Prostate gland (tissue), 2 donors: ENCODE data around the gene ACAD9.

ENCODE experiments used
- CTCF ChIP-seq, 4 experiments: fragments of 200-600 bp in 2 of 4; fragments of 450-650 bp in 2 of 4; sonication (generic) in 2 of 4; IDR thresholded peaks; 1 replicate in 3 of 4; 2 replicates in 1 of 4; pipeline ENCODE4 v1.5.1; 2016 to 2019; ENCODE audit warnings: antibody characterized with exemption in 4 of 4, mild to moderate bottlenecking in 2 of 4, moderate library complexity in 2 of 4
- POLR2A ChIP-seq: fragments of 450-650 bp; IDR thresholded peaks from one replicate; pipeline ENCODE4 v1.6.1; 2016; ENCODE audit warnings: antibody characterized with exemption, mild to moderate bottlenecking
- POLR2AphosphoS5 ChIP-seq: sonication (generic); formaldehyde crosslinking; IDR thresholded peaks from one replicate; pipeline ENCODE4 v1.6.1; 2017; ENCODE audit warnings: antibody characterized with exemption

DNA sequence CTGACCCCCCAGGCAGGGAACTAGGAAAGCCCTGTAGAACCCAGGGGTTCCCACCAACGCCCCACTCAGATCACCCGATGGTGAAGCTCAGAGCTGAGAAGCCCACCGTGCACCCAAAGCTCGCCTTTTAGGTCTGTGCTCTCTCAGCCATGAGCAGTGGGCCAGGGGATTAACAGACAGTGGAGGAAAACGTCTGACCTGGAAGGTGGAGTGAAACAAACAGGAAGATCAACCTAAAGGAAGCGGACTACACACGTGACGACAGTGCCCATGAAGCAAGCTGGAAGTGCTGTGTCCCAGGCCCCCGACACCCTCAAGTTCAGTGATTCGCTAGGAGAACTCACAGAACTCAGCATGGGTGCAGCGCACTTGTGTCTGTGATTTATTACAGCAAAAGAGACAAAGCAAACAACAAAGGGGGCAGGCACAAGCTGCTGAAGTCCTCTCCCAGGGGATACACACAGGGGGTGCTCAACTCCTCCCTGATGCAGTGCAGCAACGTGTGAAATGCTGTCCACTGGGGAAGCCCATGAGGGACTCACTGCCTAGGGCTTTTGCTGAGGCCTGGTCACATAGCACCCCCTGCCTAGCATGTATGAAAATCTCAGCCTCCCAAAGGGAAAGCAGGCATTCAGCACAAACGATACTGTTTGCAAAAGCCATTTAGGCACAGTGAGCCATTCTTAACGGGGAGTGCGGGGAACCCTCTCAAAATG, 71.0 kb downstream of the ACAD9 start:
- TF ChIP-seq CTCF (IDR thresholded peaks at IDR 0.05) (no peak), POLR2A (no peak), POLR2AphosphoS5 (no peak)
